ENCODE data around the gene THSD7B.

THSD7B gene

GRCh38 chr2:137202318-137202717 is 437.0 kb downstream of the THSD7B start:
- no peak for DNase-seq

- no peak for DNase-seq
These were observed 440.0 kb downstream of the THSD7B start for GRCh38 chr2:137205324-137205723.

GRCh38 chr2:137206069-137206468 is 440.7 kb downstream of the THSD7B start:
- no peak for DNase-seq

GRCh38 chr2:137207030-137207429 is 441.7 kb downstream of the THSD7B start:
- no peak for DNase-seq

- DNase-seq, result no peak
These were observed 443.1 kb downstream of the THSD7B start for GRCh38 chr2:137208431-137208891.

GRCh38 chr2:137210039-137210438 is 444.7 kb downstream of the THSD7B start:
- DNase-seq, result no peak

- no peak for DNase-seq
These were observed 446.4 kb downstream of the THSD7B start for GRCh38 chr2:137211761-137212160.

- no peak for DNase-seq
These were observed 455.2 kb downstream of the THSD7B start for GRCh38 chr2:137220438-137220993.

GRCh38 chr2:137221797-137222492 is 456.6 kb downstream of the THSD7B start:
- no peak for DNase-seq

GRCh38 chr2:137223722-137224121 is 458.4 kb downstream of the THSD7B start:
- no peak for DNase-seq

GRCh38 chr2:137228566-137228965 is 463.2 kb downstream of the THSD7B start:
- no peak for DNase-seq

- DNase-seq, result no peak
These were observed 464.5 kb downstream of the THSD7B start for GRCh38 chr2:137229834-137230233.

- DNase-seq, result no peak
These were observed 466.3 kb downstream of the THSD7B start for GRCh38 chr2:137231628-137232027.

GRCh38 chr2:137232076-137232475 is 466.7 kb downstream of the THSD7B start:
- DNase-seq, result no peak

GRCh38 chr2:137233091-137233490 is 467.7 kb downstream of the THSD7B start:
- no peak for DNase-seq

GRCh38 chr2:137237055-137237454 is 471.7 kb downstream of the THSD7B start:
- DNase-seq, result no peak

GRCh38 chr2:137238065-137238464 is 472.7 kb downstream of the THSD7B start:
- no peak for DNase-seq

GRCh38 chr2:137249463-137250130 is 484.3 kb downstream of the THSD7B start:
- DNase-seq, result no peak

GRCh38 chr2:137250401-137250800 is 485.1 kb downstream of the THSD7B start:
- no peak for DNase-seq

- DNase-seq, result no peak
These were observed 485.7 kb downstream of the THSD7B start for GRCh38 chr2:137251045-137251444.

- DNase-seq, result no peak
These were observed 487.6 kb downstream of the THSD7B start for GRCh38 chr2:137252934-137253333.

GRCh38 chr2:137254052-137254451 is 488.7 kb downstream of the THSD7B start:
- no peak for DNase-seq

- DNase-seq, result no peak
These were observed 490.0 kb downstream of the THSD7B start for GRCh38 chr2:137255345-137255744.

GRCh38 chr2:137255990-137256389 is 490.6 kb downstream of the THSD7B start:
- no peak for DNase-seq

Data from NCI-H1694 (cell line).